Myocyte (in vitro differentiated cells): ENCODE data around the gene PTPRN2. TPM values are rescaled to one million over a fixed set of nuclear protein-coding genes. Genes with fewer than 3 reads are reported as not detected.

ENCODE experiments used
- DNase-seq: peaks from one replicate; pipeline ENCODE4 v3.0.0-alpha.2; 2012; ENCODE audit warnings: low read depth
- total RNA-seq: library from RNA; depleted of rRNA; stranded (reverse); fragments of >200 nt; gene quantifications from 2 replicates; pipeline ENCODE4 v1.2.3, GENCODE V29; 2014

Gene PTPRN2
- total RNA-seq, 1 donor from 2014 or later, result 0.24 TPM

GRCh38 chr7:158272091-158272490 is 315.5 kb downstream of the PTPRN2 start:
- no peak for DNase-seq

GRCh38 chr7:158271646-158272045 is 316.0 kb downstream of the PTPRN2 start:
- no peak for DNase-seq

GRCh38 chr7:158270856-158271413 is 316.7 kb downstream of the PTPRN2 start:
- DNase-seq, result no peak

- no peak for DNase-seq
Observed at GRCh38 chr7:158270106-158270775, 317.4 kb downstream of the PTPRN2 start.

GRCh38 chr7:158268816-158269535 is 318.6 kb downstream of the PTPRN2 start:
- no peak for DNase-seq

DNA sequence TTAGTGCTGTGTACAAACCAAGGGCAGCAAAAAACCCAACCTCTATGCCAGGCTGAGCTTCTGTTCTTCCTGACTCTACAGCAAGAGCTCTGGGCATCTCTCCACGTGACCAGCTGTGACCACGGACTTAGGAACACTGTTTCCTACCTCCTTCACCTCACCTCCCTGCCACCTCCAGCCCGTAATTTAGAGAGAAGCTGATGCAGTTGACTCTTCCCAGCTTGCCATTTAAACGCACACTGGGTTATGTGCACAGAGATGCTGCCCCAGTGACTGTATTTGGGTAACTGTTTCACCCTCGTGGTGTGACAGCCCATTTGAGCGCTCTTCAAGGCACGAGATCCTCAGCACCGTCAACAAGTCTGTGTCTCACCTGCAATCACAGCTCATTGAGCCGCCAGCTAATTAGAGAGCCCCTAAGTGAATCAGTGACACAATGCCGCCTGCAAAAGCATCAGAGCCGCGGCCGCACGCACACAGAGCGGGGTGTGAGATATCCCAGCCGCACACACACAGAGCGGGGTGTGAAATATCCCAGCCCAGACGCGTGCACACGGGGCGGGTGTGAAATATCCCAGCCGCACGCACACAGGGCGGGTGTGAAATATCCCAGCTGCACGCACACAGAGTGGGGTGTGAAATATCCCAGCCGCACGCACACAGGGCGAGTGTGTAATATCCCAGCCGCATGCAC is 319.7 kb downstream of the PTPRN2 start:
- no peak for DNase-seq

GRCh38 chr7:158266817-158267741 is 320.5 kb downstream of the PTPRN2 start:
- DNase-seq, result no peak

- no peak for DNase-seq
Observed at GRCh38 chr7:158266426-158266816, 321.2 kb downstream of the PTPRN2 start.

DNA sequence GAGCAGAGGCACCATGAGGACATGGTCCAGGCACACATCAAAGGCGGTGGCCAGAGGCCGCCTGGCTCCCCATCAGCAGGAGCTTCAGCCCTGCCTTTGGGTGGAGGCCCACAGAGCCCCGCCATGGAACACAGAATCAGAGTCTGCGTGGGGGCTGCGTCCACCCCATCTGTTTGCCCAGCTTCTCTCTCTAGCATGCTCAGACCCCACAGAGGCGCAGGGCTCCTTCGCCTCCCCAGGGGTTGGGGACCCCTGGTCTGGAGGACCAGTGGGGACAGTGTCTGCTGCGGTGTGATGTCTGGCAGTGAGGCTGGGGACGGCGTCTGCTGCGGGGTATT is 321.9 kb downstream of the PTPRN2 start:
- DNase-seq, result no peak

- no peak for DNase-seq
Observed at GRCh38 chr7:158264881-158265742, 322.5 kb downstream of the PTPRN2 start.

DNA sequence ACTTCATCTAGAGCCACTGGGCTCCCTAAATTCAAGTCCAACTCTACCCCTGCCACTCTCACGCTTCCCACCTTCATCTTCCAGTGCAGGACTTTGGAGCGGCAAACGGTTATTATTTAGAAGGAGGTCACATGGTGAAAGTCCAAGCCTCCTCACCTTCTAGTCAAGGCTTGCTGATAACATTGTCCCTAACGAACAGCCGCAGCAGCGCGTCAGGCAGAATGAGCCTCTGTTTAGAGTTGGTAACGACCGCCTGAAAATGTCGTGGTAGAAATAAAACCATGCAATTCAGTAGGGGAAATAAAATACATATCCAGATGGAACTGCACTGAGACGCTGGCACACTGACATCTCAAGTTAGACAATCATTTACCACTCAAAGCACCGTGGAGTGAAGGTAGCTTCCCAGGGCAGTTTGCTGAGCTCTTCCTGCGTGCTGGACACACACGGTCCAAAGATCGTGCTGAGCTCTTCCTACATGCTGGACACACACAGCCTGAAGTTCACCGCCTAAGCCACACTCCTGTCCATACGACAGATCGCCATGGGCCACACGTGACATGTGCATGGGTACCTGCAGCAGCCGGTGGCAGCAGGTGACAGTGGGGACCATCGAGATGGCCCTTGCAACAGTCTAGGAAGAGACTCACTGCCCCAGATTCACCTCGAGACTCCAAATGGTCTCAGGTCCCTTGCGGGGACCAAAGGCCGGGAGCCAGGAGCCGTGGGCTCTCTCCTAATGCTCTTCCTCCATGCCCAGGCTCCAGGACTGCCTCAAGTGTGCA is 323.5 kb downstream of the PTPRN2 start:
- DNase-seq, result no peak

DNA sequence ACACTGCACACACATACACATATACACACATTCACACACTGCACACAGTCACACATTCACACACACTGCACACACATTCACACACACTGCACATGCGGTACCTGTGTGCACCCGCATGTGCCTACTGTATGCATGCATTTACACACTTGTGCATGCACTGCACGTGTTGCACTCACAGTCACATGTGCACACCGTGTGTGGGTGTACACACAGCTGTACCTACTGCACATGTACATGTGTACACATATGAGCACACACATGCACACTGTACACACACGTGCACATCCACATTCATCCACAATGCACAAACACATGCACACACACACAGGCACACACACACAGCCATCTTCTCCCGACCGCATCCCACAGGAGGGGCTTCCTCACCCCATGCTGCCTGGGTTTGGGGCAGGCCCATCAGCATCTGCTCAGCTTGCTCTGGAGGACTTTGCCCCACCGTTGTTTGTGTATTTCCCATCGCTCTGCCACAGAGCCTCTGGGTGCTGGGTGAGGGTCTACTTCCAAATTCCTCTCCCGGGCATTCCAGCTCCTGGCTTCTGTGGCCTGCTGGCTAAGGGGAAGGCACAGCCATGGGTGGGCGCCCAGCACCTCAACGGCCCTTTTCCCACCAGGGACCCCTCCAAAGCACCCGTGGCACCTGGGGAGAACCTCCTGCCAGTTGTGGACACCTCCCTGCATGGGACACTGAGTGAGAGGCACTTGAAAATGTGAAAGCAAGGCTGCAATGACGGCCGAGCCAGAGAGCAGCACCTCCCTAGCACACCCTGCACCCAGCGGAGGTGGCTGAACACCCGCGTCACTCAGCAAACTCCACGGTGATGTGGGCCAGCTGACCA is 324.3 kb downstream of the PTPRN2 start:
- no peak for DNase-seq

DNA sequence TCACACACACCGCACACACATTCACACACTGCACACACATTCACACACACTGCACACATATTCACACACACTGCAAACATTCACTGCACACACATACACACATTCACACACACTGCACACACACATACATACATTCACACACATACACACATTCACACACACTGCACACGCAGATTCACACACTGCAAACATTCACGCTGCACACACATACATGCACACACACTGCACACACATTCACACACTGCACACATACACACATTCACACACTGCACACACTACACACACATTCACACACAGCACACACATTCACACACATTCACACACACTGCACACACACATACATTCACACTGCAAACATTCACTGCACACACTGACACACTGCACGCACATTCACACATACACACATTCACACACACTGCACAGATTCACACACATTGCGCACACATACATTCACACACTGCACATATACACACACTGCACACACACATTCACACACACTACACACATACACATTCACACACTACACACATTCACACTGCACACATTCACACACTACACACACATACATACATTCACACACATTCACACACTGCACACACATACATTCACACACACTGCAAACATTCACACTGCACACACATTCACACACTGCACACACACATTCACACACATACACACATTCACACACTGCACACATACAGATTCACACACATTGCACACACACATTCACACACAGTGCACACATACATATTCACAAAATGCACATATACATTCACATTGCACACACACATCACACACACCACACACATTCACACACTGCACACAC is 325.1 kb downstream of the PTPRN2 start:
- no peak for DNase-seq

- DNase-seq, result no peak
Observed at GRCh38 chr7:158261362-158262235, 326.0 kb downstream of the PTPRN2 start.

DNA sequence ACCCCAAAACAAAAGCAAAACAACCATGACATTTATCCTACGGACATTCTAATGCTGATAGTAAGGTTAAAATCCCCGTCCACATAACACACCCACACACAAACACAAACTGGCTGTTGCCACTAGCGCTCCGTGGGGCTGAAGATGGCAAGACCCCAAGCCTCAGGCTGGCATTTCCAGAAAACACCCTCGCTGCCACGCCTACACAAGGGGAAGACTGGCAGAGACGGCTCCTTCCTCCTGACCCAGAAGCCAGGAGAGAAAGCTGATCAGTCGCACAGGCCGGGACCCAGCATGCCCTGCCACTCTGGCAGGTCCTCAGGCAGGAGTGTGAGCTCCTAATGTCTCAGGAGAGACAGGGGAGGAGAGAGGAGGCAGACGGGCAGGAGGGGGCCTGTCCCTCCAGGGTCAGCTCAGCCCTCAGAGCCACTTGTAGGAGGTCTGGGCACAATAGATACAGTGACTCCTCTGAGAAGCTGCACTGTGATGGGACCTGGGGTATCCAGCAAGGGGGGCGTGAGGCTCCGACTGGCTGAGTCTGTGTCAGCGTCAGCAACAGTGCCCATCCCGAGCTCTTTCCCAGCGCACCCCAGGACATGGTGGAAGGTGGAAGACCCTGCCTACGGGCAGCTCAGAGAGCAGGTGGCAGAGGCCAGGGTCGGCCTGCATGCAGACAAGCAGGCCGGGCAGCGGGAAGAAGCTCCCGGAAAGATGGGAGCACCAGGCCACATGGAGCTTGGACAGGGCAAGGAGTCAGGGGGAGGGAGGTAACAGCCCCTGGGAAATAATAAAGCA is 326.9 kb downstream of the PTPRN2 start:
- DNase-seq, result no peak
